Measurements from ENCODE around the gene GULP1. TPM values are rescaled to one million over a fixed set of nuclear protein-coding genes. Genes with fewer than 3 reads are reported as not detected.

Gene GULP1
- polyA plus RNA-seq, 1 donor from 2014 or later, result 10.2 TPM

GRCh38 chr2:188450732-188451483, 159.2 kb downstream of the GULP1 start:
- TF ChIP-seq CTCF (IDR thresholded peaks at IDR 0.05; ENCODE audit: poor library complexity, severe bottlenecking) (no peak), REST (IDR thresholded peaks at IDR 0.05; ENCODE audit: borderline replicate concordance) (no peak), MXI1 (conservative IDR thresholded peaks at IDR 0.05; ENCODE audit: poor library complexity, severe bottlenecking) (no peak), TAF1 (IDR thresholded peaks at IDR 0.05; ENCODE audit: low read depth) (no peak), EP300 (conservative IDR thresholded peaks at IDR 0.05; ENCODE audit: poor library complexity, severe bottlenecking) (no peak), EZH2 (IDR thresholded peaks at IDR 0.05; ENCODE audit: borderline replicate concordance, insufficient read depth, low read length, poor library complexity, severe bottlenecking) (no peak), RAD21 (conservative IDR thresholded peaks at IDR 0.05) (no peak), SMC3 (conservative IDR thresholded peaks at IDR 0.05; ENCODE audit: poor library complexity) (no peak), POLR2AphosphoS5 (IDR thresholded peaks at IDR 0.05) (no peak)
- H3K4me2 ChIP-seq (ENCODE audit: low read length), result no peak overlapping the region
- H3K9me3 ChIP-seq (ENCODE audit: low read length), result no peaks in the 10 kb centered on the region

GRCh38 chr2:188452084-188452483, 160.4 kb downstream of the GULP1 start:
- Histone ChIP-seq H3K9me3 (ENCODE audit: low read length) (no peaks in the 10 kb centered on the region), H3K4me2 (ENCODE audit: low read length) (no peak overlapping the region), H3K36me3 (ENCODE audit: insufficient read depth, low read length) (no peaks in the 10 kb centered on the region), H4K20me1 (ENCODE audit: insufficient read depth) (no peaks in the 10 kb centered on the region), H3K27me3 (ENCODE audit: insufficient read depth, low read depth, low read length) (no peaks in the 10 kb centered on the region), H2AFZ (ENCODE audit: low read depth, low read length) (no peak overlapping the region), H3K79me2 (replicated peaks; ENCODE audit: insufficient read depth, low read length) (no peaks in the 10 kb centered on the region), H3F3A (ENCODE audit: insufficient read depth, low read length, poor library complexity, severe bottlenecking) (no peaks in the 10 kb centered on the region), H3K9ac (ENCODE audit: low read length) (no peak overlapping the region), H3K9me2 (ENCODE audit: insufficient read depth, low read length) (no peaks in the 10 kb centered on the region), H3K27ac (ENCODE audit: low read length) (no peak overlapping the region), H3K4me3 (ENCODE audit: low read length) (no peak overlapping the region)
- no peak for TF ChIP-seq TAF1 (IDR thresholded peaks at IDR 0.05; ENCODE audit: low read depth)
- TF ChIP-seq SMC3 (conservative IDR thresholded peaks at IDR 0.05; ENCODE audit: poor library complexity), result no peak
- no peak for TF ChIP-seq MXI1 (conservative IDR thresholded peaks at IDR 0.05; ENCODE audit: poor library complexity, severe bottlenecking)
- TF ChIP-seq REST (IDR thresholded peaks at IDR 0.05; ENCODE audit: borderline replicate concordance), result no peak
- no peak for TF ChIP-seq EZH2 (IDR thresholded peaks at IDR 0.05; ENCODE audit: borderline replicate concordance, insufficient read depth, low read length, poor library complexity, severe bottlenecking)
- TF ChIP-seq POLR2AphosphoS5 (IDR thresholded peaks at IDR 0.05), result no peak

More at GRCh38 chr2:188450732-188451483, 159.2 kb downstream of the GULP1 start:
- H3K27ac ChIP-seq (ENCODE audit: low read length), result no peak overlapping the region
- no peaks in the 10 kb centered on the region for H3K36me3 ChIP-seq (ENCODE audit: insufficient read depth, low read length)
- no peaks in the 10 kb centered on the region for H4K20me1 ChIP-seq (ENCODE audit: insufficient read depth)
- H2AFZ ChIP-seq (ENCODE audit: low read depth, low read length), result no peak overlapping the region
- no peak overlapping the region for H3K9ac ChIP-seq (ENCODE audit: low read length)
- H3K27me3 ChIP-seq (ENCODE audit: insufficient read depth, low read depth, low read length), result no peaks in the 10 kb centered on the region
- H3K9me2 ChIP-seq (ENCODE audit: insufficient read depth, low read length), result no peaks in the 10 kb centered on the region
- H3K79me2 ChIP-seq (replicated peaks; ENCODE audit: insufficient read depth, low read length), result no peaks in the 10 kb centered on the region
- no peaks in the 10 kb centered on the region for H3F3A ChIP-seq (ENCODE audit: insufficient read depth, low read length, poor library complexity, severe bottlenecking)
- no peak overlapping the region for H3K4me3 ChIP-seq (ENCODE audit: low read length)

Data from neural cell (in vitro differentiated cells).